Body of pancreas (tissue), 4 donors: ENCODE data around the gene ZCCHC7. TPM values are rescaled to one million over a fixed set of nuclear protein-coding genes. Genes with fewer than 3 reads are reported as not detected.

Source experiments
- ATAC-seq: fragments of 150-250 bp; one replicate; pipeline ENCODE4 v1.9.1; 2016
- DNase-seq, 4 donors: peaks; one replicate each; pipeline ENCODE4 v3.0.0-alpha.2; 2019
- H3K27ac ChIP-seq, 4 donors: fragments of 200-600 bp; sonication (generic); 1 replicate in 3 of 4; 2 replicates in 1 of 4; pipeline versions ENCODE4 v1.5.1 to v1.6.1; 2016 to 2019; ENCODE audit warnings: mild to moderate bottlenecking in 1 of 4, mixed read lengths in 1 of 4, moderate library complexity in 1 of 4
- H3K27me3 ChIP-seq, 2 donors: fragments of 200-600 bp; sonication (generic); one replicate each; pipeline ENCODE4 v1.6.0; 2016; ENCODE audit warnings: mild to moderate bottlenecking in 1 of 2
- H3K36me3 ChIP-seq, 2 donors: fragments of 200-600 bp; sonication (generic); replicated peaks in 1 of 2; 2 replicates each; pipeline ENCODE4 v1.5.1; 2016; ENCODE audit warnings: low read depth in 2 of 2; ENCODE audit not compliant: insufficient read depth in 1 of 2
- H3K4me1 ChIP-seq: fragments of 200-600 bp; sonication (generic); one replicate; pipeline ENCODE4 v1.6.0; 2016
- H3K4me3 ChIP-seq, 2 donors: fragments of 200-600 bp; sonication (generic); 1 replicate in 1 of 2; 2 replicates in 1 of 2; pipeline ENCODE4 v1.5.1; 2016 to 2019
- H3K9me3 ChIP-seq, 3 donors: fragments of 200-600 bp; sonication (generic); 1 replicate in 2 of 3; 2 replicates in 1 of 3; pipeline ENCODE4 v1.5.1; 2016
- POLR2A ChIP-seq, 3 donors: fragments of 450-650 bp; IDR thresholded peaks; one replicate each; pipeline ENCODE4 v1.6.1; 2016; ENCODE audit warnings: antibody characterized with exemption in 3 of 3, mild to moderate bottlenecking in 2 of 3
- WGBS, 2 donors: methylation state at CpG; one replicate each; pipeline ENCODE4 v1.1.5; 2017; 5-methylcytosine and 5-hydroxymethylcytosine counted together
- intact Hi-C: fragments of 100-400 bp; cut with DNase I; formaldehyde crosslinking; loops from one replicate; pipeline ENCODE4 v1.15.1; 2023
- total RNA-seq, 2 donors: library from RNA; depleted of rRNA; stranded (reverse); fragments of >200 nt; gene quantifications; one replicate each; pipeline ENCODE4 v1.1.0, GENCODE V29; 2016
- TF ChIP-seq, protein P1 (sequence below), 7 experiments: fragments of 450-650 bp in 4 of 7; fragments of 200-600 bp in 3 of 7; sonication (generic) in 3 of 7; IDR thresholded peaks; one replicate each; pipeline ENCODE4 v1.5.1; 2016 to 2019; ENCODE audit warnings: antibody characterized with exemption in 7 of 7

The ZCCHC7 gene
- total RNA-seq, 2 donors from 2014 or later, result 10.1 to 18.1 TPM

DNA sequence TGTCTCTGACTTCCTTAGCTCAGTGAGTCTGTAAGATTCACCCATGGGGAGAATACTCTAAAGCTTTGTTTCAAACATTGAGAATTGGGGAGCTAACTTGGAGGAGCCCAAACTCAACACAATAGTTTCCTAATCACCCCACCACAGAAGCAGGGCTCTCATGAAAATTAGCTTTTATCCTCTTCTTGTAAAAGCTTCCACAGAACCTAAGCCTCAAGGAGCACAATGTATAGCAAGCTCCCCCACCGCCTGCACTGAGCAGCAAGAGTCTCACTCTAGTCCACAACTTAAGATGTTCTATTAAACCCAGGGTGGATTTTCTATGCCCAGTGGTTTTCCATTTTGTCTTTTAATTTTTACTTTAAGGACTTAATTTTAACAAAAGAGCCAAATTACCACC lies 253.2 kb downstream of the ZCCHC7 start:
- Histone ChIP-seq H3K4me3 (no peak overlapping the region), H3K27me3 (no peaks in the 10 kb centered on the region), H3K36me3 (no peaks in the 10 kb centered on the region), H3K4me1 (no peaks in the 10 kb centered on the region), H3K27ac (no peak overlapping the region), H3K9me3 (no peaks in the 10 kb centered on the region)
- WGBS, 2 donors, result 89 to 100% methylated on average over 1 of the region's 1 CpG
- no peak for DNase-seq
- intact Hi-C loops, result no loop called here
- ATAC-seq, result no peak
- no peak for TF ChIP-seq POLR2A (IDR thresholded peaks at IDR 0.05)
- TF ChIP-seq, protein P1, sequence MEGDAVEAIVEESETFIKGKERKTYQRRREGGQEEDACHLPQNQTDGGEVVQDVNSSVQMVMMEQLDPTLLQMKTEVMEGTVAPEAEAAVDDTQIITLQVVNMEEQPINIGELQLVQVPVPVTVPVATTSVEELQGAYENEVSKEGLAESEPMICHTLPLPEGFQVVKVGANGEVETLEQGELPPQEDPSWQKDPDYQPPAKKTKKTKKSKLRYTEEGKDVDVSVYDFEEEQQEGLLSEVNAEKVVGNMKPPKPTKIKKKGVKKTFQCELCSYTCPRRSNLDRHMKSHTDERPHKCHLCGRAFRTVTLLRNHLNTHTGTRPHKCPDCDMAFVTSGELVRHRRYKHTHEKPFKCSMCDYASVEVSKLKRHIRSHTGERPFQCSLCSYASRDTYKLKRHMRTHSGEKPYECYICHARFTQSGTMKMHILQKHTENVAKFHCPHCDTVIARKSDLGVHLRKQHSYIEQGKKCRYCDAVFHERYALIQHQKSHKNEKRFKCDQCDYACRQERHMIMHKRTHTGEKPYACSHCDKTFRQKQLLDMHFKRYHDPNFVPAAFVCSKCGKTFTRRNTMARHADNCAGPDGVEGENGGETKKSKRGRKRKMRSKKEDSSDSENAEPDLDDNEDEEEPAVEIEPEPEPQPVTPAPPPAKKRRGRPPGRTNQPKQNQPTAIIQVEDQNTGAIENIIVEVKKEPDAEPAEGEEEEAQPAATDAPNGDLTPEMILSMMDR (IDR thresholded peaks at IDR 0.05), result no peak

DNA sequence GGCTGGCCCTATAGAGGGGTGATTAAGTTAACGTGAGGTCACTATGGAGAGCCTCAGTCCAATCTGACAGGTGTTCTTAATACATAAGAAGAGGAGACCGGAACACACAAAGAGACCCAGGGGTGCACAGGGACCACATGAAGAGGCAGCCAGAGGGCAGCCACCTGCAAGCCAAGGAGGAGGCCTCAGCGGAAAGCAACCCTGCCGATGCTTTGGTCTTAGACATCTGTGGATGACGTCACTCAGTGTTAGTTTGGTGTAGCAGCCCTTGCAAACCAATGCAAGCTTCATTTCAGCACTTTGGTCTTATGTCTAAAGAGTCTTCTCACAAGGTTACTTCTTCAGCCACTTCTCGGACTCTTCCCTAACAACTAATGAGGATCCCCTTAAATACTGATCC lies 254.5 kb downstream of the ZCCHC7 start:
- ATAC-seq (no peak), DNase-seq (no peak)
- Histone ChIP-seq H3K36me3 (no peaks in the 10 kb centered on the region), H3K9me3 (no peaks in the 10 kb centered on the region), H3K27ac (no peak overlapping the region), H3K27me3 (no peaks in the 10 kb centered on the region), H3K4me1 (no peaks in the 10 kb centered on the region), H3K4me3 (no peak overlapping the region)
- intact Hi-C loops, result no loop called here
- 79 to 86% methylated on average over 6 of the region's 6 CpGs for WGBS, 2 donors
- no peak for TF ChIP-seq POLR2A (IDR thresholded peaks at IDR 0.05)
- TF ChIP-seq, protein P1 (IDR thresholded peaks at IDR 0.05), result no peak

DNA sequence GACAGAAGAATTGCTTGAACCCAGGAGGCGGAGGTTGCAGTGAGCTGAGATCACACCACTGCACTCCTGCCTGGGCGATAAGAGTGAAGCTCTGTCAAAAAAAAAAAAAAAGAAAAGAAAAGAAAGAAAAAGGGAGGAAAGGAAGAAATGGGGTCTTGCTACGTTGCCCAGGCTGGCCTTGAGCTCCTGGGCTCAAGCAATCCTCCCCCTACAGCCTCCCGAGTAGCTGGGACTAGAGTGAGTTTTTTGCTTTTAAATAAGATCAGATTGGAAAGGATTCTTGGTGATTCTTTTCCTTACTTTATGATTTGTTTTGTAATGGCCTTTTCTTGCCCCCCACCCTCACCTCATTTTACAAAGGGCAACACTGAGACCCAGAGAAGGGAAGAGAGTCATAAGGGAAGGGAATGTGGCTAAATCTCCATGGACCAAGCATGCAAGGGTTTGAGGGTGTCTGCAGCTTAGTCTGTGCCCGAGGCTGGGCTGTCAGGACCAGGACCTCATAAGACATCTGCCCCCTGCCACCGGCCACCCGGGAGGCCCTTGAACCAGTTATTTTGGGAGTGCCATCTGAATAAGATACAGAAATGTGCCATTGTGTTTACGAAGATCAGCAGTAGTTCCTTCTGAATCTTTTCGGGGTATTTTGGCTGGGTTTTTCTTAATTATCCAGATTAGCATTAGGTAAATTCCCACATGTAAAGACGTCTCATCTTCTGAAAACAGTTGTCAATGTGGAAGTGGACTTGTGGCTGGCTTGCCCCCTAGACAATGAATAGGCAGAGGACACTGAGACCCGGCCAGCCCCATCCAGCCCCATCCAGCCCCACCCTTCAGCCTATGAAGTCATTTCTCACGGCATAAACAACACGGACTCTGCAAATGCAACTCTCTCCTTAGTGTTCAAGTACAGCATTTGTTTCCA lies 257.6 kb downstream of the ZCCHC7 start:
- Histone ChIP-seq H3K27ac (no peak overlapping the region), H3K36me3 (no peaks in the 10 kb centered on the region), H3K27me3 (no peaks in the 10 kb centered on the region), H3K4me1 (no peaks in the 10 kb centered on the region), H3K9me3 (no peaks in the 10 kb centered on the region), H3K4me3 (no peak overlapping the region)
- DNase-seq, result no peak
- ATAC-seq, result no peak
- intact Hi-C loops, result no loop called here
- 75 to 76% methylated on average over 13 of the region's 13 CpGs for WGBS, 2 donors
- no peak for TF ChIP-seq POLR2A (IDR thresholded peaks at IDR 0.05)
- TF ChIP-seq, protein P1 (IDR thresholded peaks at IDR 0.05), result no peak

DNA sequence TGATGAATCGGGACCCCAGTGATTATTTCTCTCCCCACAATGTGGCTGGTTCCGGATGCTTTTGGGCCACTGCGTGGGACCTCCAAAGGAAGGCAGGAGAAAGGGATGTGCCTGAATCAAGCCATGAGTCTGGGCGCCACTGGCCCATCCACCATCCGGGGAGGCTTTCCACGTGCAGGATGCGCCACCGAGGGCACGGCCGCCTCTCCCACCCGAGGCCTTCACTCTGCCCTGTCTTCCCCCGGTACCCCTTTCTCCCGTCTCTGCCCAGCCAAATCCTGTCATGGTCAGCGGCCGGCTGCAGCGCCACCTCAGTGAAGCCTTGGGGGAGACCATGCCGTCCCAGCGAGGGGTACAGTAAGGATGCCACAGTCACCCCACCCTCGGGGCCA lies 258.2 kb downstream of the ZCCHC7 start:
- DNase-seq, result no peak
- Histone ChIP-seq H3K36me3 (no peaks in the 10 kb centered on the region), H3K4me3 (no peak overlapping the region), H3K9me3 (no peaks in the 10 kb centered on the region), H3K4me1 (no peaks in the 10 kb centered on the region), H3K27me3 (no peaks in the 10 kb centered on the region), H3K27ac (no peak overlapping the region)
- TF ChIP-seq, protein P1 (IDR thresholded peaks at IDR 0.05), result no peak
- TF ChIP-seq POLR2A (IDR thresholded peaks at IDR 0.05), result no peak
- no peak for ATAC-seq
- 89 to 91% methylated on average over 13 to 19 of the region's 19 CpGs for WGBS, 2 donors
- intact Hi-C loops, result no loop called here

DNA sequence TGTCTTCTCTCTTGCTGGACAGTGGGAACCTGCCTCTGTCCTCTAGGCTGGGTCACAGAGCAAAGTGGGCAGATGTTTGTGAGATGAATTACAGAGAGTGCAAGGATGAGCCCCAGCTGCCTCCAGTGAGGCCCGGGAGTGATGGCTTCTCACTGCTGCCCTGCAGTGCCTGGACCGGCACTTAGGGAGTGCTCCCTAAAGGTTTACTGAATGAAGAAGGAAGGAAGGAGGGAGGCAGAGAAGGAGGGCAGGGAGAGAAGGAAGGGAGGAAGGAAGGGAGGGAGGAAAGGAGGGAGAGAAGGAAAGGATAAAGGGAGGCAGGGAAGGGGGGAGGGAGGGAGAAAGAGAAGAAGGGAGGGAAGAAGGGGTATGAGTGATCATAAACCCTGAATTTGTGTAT lies 259.5 kb downstream of the ZCCHC7 start:
- TF ChIP-seq, protein P1 (IDR thresholded peaks at IDR 0.05), result no peak
- TF ChIP-seq POLR2A (IDR thresholded peaks at IDR 0.05), result no peak
- intact Hi-C loops, result no loop called here

More for the DNA sequence above, 259.5 kb downstream of the ZCCHC7 start:
- Histone ChIP-seq H3K9me3 (no peaks in the 10 kb centered on the region), H3K4me1 (no peaks in the 10 kb centered on the region), H3K36me3 (no peaks in the 10 kb centered on the region), H3K27ac (no peak overlapping the region), H3K4me3 (no peak overlapping the region), H3K27me3 (no peaks in the 10 kb centered on the region)
- WGBS, 2 donors, result 89 to 96% methylated on average over 2 of the region's 2 CpGs
- DNase-seq, result no peak
- no peak for ATAC-seq
